Breast epithelium (tissue), 3 donors: ENCODE data around the gene SLC12A7.

Experiments used
- POLR2A ChIP-seq: fragments of 450-650 bp; IDR thresholded peaks from one replicate; pipeline ENCODE4 v1.6.1; 2016; ENCODE audit warnings: antibody characterized with exemption, mild to moderate bottlenecking, moderate library complexity
- POLR2AphosphoS5 ChIP-seq, 3 donors: sonication (generic); formaldehyde crosslinking; IDR thresholded peaks; one replicate each; pipeline ENCODE4 v1.6.1; 2017; ENCODE audit warnings: antibody characterized with exemption in 3 of 3
- TF ChIP-seq, protein P1 (sequence below), 3 donors: fragments of 450-650 bp; IDR thresholded peaks; one replicate each; pipeline ENCODE4 v1.5.1; 2016 to 2017; ENCODE audit warnings: antibody characterized with exemption in 3 of 3, mild to moderate bottlenecking in 3 of 3, moderate library complexity in 3 of 3

- TF ChIP-seq, protein P1, sequence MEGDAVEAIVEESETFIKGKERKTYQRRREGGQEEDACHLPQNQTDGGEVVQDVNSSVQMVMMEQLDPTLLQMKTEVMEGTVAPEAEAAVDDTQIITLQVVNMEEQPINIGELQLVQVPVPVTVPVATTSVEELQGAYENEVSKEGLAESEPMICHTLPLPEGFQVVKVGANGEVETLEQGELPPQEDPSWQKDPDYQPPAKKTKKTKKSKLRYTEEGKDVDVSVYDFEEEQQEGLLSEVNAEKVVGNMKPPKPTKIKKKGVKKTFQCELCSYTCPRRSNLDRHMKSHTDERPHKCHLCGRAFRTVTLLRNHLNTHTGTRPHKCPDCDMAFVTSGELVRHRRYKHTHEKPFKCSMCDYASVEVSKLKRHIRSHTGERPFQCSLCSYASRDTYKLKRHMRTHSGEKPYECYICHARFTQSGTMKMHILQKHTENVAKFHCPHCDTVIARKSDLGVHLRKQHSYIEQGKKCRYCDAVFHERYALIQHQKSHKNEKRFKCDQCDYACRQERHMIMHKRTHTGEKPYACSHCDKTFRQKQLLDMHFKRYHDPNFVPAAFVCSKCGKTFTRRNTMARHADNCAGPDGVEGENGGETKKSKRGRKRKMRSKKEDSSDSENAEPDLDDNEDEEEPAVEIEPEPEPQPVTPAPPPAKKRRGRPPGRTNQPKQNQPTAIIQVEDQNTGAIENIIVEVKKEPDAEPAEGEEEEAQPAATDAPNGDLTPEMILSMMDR (IDR thresholded peaks at IDR 0.05): no peak
- no peak for TF ChIP-seq POLR2A
- TF ChIP-seq POLR2AphosphoS5 (IDR thresholded peaks at IDR 0.05): no peak
Measured at GRCh38 chr5:1075555-1075881, 36.3 kb downstream of the SLC12A7 start.
